Kidney (tissue), 14 donors: ENCODE data around the gene GLRA2. TPM values are rescaled to one million over a fixed set of nuclear protein-coding genes. Genes with fewer than 3 reads are reported as not detected.

ENCODE experiments used
- DNase-seq, 5 donors: peaks; one replicate each; pipeline ENCODE4 v3.0.0-alpha.2; 2013 to 2020
- FAIRE-seq: peaks from 2 replicates; lab custom pipeline; 2012; peaks lifted over from hg19 to GRCh38; lab: Jason Lieb, UNC
- H3K27ac ChIP-seq, 2 donors: one replicate each; pipeline ENCODE4 v1.7.0; 2013; ENCODE audit warnings: low read depth in 2 of 2, low read length in 2 of 2, inconsistent platforms in 1 of 2
- H3K27me3 ChIP-seq: one replicate; pipeline ENCODE4 v1.7.1; 2013; ENCODE audit warnings: low read length, inconsistent platforms; ENCODE audit not compliant: control insufficient read depth, insufficient read depth
- H3K36me3 ChIP-seq, 3 donors: one replicate each; pipeline versions ENCODE4 v1.7.0 to v1.7.1; 2013; ENCODE audit warnings: low read length in 3 of 3, control low read depth in 1 of 3, inconsistent platforms in 1 of 3; ENCODE audit not compliant: insufficient read depth in 3 of 3, control insufficient read depth in 2 of 3
- H3K4me1 ChIP-seq, 3 donors: one replicate each; pipeline versions ENCODE4 v1.7.0 to v1.7.1; 2013; ENCODE audit warnings: low read length in 3 of 3, inconsistent platforms in 1 of 3, low read depth in 1 of 3; ENCODE audit not compliant: control insufficient read depth in 2 of 3, insufficient read depth in 2 of 3
- H3K4me3 ChIP-seq, 3 donors: one replicate each; pipeline versions ENCODE4 v1.7.0 to v1.8.1; 2013; ENCODE audit warnings: low read length in 3 of 3, control low read depth in 1 of 3, inconsistent platforms in 1 of 3
- H3K9ac ChIP-seq, 3 donors: one replicate each; pipeline versions ENCODE4 v1.7.0 to v1.7.1; 2013; ENCODE audit warnings: low read length in 3 of 3, control low read depth in 1 of 3, inconsistent platforms in 1 of 3
- H3K9me3 ChIP-seq, 3 donors: one replicate each; pipeline versions ENCODE4 v1.7.0 to v1.7.1; 2013; ENCODE audit warnings: low read length in 3 of 3, control low read depth in 1 of 3, inconsistent platforms in 1 of 3; ENCODE audit not compliant: control insufficient read depth in 2 of 3, insufficient read depth in 1 of 3
- intact Hi-C: fragments of 100-400 bp; cut with DNase I; formaldehyde crosslinking; loops from one replicate; pipeline ENCODE4 v1.11.1; 2022
- polyA plus RNA-seq: library from polyadenylated mRNA; stranded (reverse); fragments of 350-450 nt; fragmentation: Illumina TruSeq; extraction: RNeasy Lipid Tissue Mini Kit (QIAGEN cat#74804); gene quantifications from one replicate; pipeline ENCODE4 v1.2.3, GENCODE V29; 2014; ENCODE audit warnings: low read depth, low replicate concordance; ENCODE audit not compliant: insufficient read depth
- total RNA-seq: library from RNA; stranded (reverse); fragmentation: NEBNext Ultra II Directional; extraction: Animal tissue kit (Norgen Biotek cat#: 25700); gene quantifications from one replicate; pipeline ENCODE4 v1.2.1, GENCODE V29; 2021
- TF ChIP-seq, protein P1 (sequence below): IDR thresholded peaks from 3 replicates; pipeline ENCODE4 v1.5.1; 2012; ENCODE audit warnings: mild to moderate bottlenecking, moderate library complexity, borderline replicate concordance; ENCODE audit not compliant: insufficient read depth; ENCODE audit errors: extremely low read depth
- donor health status: control.
- donor health status: control.
- donor health status: control.
- donor health status: control.
- donor health status: control.
- donor health status: DM: yes; HTN: yes; CAD: no.
- donor health status: Normal renal cell carcinoma (clear cell type).

The GLRA2 gene
- total and polyA plus RNA-seq, 2 donors from 2014 or later: not detected

DNA sequence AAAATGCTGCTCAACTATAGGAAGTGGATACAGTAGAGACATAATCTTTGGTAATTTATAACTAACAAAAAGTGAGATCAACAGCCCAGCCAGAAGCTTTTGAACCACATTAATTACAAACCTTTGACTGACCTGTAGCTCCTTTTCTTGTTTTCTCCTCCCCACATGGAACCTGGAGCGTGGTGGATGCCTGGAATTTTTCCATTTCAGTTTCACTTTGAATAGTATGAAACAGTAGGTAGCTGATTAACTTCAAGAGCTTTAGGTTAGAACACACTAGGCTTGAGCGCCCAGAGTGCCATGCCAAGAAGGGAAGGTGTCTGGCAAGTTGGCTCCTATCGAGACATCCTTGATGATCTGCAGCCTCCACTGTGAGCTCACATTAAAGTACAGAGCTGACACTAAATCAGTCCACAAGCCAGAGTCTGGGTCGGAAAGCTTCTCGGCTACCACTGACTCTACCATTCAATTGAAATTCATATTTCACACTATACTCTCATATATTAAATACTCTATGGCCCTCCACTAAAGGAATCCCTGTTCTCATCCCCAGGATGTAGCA is 143.4 kb downstream of the GLRA2 start:
- Histone ChIP-seq H3K4me1 (no peaks in the 10 kb centered on the region), H3K4me3 (no peak overlapping the region), H3K36me3 (no peaks in the 10 kb centered on the region), H3K27ac (no peak overlapping the region), H3K9me3 (no peaks in the 10 kb centered on the region), H3K27me3 (no peaks in the 10 kb centered on the region), H3K9ac (no peak overlapping the region)
- DNase-seq: peak in 2 of 5 donors; percentile 21 to 33
- TF ChIP-seq, protein P1, sequence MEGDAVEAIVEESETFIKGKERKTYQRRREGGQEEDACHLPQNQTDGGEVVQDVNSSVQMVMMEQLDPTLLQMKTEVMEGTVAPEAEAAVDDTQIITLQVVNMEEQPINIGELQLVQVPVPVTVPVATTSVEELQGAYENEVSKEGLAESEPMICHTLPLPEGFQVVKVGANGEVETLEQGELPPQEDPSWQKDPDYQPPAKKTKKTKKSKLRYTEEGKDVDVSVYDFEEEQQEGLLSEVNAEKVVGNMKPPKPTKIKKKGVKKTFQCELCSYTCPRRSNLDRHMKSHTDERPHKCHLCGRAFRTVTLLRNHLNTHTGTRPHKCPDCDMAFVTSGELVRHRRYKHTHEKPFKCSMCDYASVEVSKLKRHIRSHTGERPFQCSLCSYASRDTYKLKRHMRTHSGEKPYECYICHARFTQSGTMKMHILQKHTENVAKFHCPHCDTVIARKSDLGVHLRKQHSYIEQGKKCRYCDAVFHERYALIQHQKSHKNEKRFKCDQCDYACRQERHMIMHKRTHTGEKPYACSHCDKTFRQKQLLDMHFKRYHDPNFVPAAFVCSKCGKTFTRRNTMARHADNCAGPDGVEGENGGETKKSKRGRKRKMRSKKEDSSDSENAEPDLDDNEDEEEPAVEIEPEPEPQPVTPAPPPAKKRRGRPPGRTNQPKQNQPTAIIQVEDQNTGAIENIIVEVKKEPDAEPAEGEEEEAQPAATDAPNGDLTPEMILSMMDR: no peak
- intact Hi-C loops: no loop called here
- no peak for FAIRE-seq

GRCh38 chrX:14673236-14673635 is 143.9 kb downstream of the GLRA2 start:
- H3K9ac ChIP-seq: no peak overlapping the region
- FAIRE-seq (no peak), DNase-seq (no peak)
- no peaks in the 10 kb centered on the region for H3K27me3 ChIP-seq
- H3K4me3 ChIP-seq: no peak overlapping the region
- TF ChIP-seq, protein P1: no peak
- H3K4me1 ChIP-seq: no peaks in the 10 kb centered on the region
- H3K27ac ChIP-seq: no peak overlapping the region
- no peaks in the 10 kb centered on the region for H3K36me3 ChIP-seq
- intact Hi-C loops: no loop called here
- no peaks in the 10 kb centered on the region for H3K9me3 ChIP-seq

GRCh38 chrX:14673764-14674163 is 144.4 kb downstream of the GLRA2 start:
- Histone ChIP-seq H3K9me3 (no peaks in the 10 kb centered on the region), H3K27me3 (no peaks in the 10 kb centered on the region), H3K4me1 (no peaks in the 10 kb centered on the region), H3K36me3 (no peaks in the 10 kb centered on the region), H3K9ac (no peak overlapping the region), H3K27ac (no peak overlapping the region), H3K4me3 (no peak overlapping the region)
- DNase-seq (peak in 3 of 5 donors; percentile 23 to 76 (median 57)), FAIRE-seq (no peak)
- TF ChIP-seq, protein P1: no peak
- intact Hi-C loops: no loop called here

DNA sequence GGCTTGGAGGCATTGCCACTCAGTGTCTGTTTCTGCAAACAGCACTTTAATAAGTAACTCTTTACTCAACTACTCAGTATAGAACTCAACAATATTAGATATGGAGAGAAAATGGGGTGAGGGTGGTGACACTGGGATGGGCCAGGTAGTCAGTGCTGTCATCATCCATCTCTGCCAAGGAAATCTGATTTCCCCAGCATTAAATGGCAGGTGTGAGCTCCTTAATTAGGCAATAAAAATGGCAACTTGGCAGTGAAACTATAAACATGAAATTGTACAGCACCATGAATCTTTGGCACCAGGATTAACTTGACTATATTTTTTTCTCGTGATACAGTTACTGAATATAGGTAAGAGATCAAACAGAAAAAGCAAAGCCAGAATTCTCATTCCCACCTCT is 146.2 kb downstream of the GLRA2 start:
- TF ChIP-seq, protein P1: no peak
- FAIRE-seq: no peak
- no peak overlapping the region for H3K9ac ChIP-seq
- no peaks in the 10 kb centered on the region for H3K36me3 ChIP-seq
- DNase-seq: no peak
- H3K27me3 ChIP-seq: no peaks in the 10 kb centered on the region
- no peaks in the 10 kb centered on the region for H3K9me3 ChIP-seq
- intact Hi-C loops: no loop called here
- H3K27ac ChIP-seq: no peak overlapping the region
- H3K4me3 ChIP-seq: no peak overlapping the region
- no peaks in the 10 kb centered on the region for H3K4me1 ChIP-seq
